Heart right ventricle (tissue), 16 donors: Measurements from ENCODE around the gene ORMDL3. TPM values are rescaled to one million over a fixed set of nuclear protein-coding genes. Genes with fewer than 3 reads are reported as not detected.

Experiments
- ATAC-seq, 8 donors: fragments of 200-7000 bp; cut with Tn5 transposase; one replicate each; pipeline ENCODE4 v1.9.1; 2020; ENCODE audit warnings: mild to moderate bottlenecking in 8 of 8, moderate library complexity in 8 of 8, moderate number of reproducible peaks in 1 of 8
- DNase-seq, 2 donors: peaks; one replicate each; pipeline ENCODE4 v3.0.0-alpha.2; 2020
- H3K27ac ChIP-seq, 10 donors: fragments of 200-600 bp; sonication (generic) in 2 of 10; one replicate each; pipeline versions ENCODE4 v1.5.0 to v1.8.0; 2020 to 2022; ENCODE audit warnings: mild to moderate bottlenecking in 3 of 10
- H3K27me3 ChIP-seq, 7 donors: fragments of 200-600 bp; one replicate each; pipeline ENCODE4 v1.8.0; 2021 to 2022; ENCODE audit warnings: mild to moderate bottlenecking in 2 of 7
- H3K36me3 ChIP-seq, 9 donors: fragments of 200-600 bp; sonication (generic) in 1 of 9; one replicate each; pipeline versions ENCODE4 v1.5.0 to v1.8.0; 2020 to 2022; ENCODE audit warnings: mild to moderate bottlenecking in 2 of 9
- H3K4me1 ChIP-seq, 9 donors: fragments of 200-600 bp; sonication (generic) in 1 of 9; one replicate each; pipeline versions ENCODE4 v1.5.0 to v1.8.0; 2020 to 2022; ENCODE audit warnings: mild to moderate bottlenecking in 4 of 9
- H3K4me3 ChIP-seq, 10 donors: fragments of 200-600 bp; sonication (generic) in 2 of 10; one replicate each; pipeline versions ENCODE4 v1.5.0 to v1.8.0; 2020 to 2022; ENCODE audit warnings: mild to moderate bottlenecking in 7 of 10, moderate library complexity in 2 of 10
- H3K9me3 ChIP-seq, 11 donors: fragments of 200-600 bp in 10 of 11; sonication (generic) in 2 of 11; one replicate each; pipeline versions ENCODE4 v1.5.0 to v1.8.0; 2013 to 2022; ENCODE audit warnings: mild to moderate bottlenecking in 2 of 11, control low read depth in 1 of 11, moderate library complexity in 1 of 11
- WGBS, 2 donors: extraction: QIAGEN DNeasy Blood & Tissue Kit; methylation state at CpG; one replicate each; pipeline ENCODE4 v1.1.7; 2013; ENCODE audit warnings: inconsistent platforms in 1 of 2; 5-methylcytosine and 5-hydroxymethylcytosine counted together
- intact Hi-C, 10 donors: fragments of 100-400 bp; cut with DNase I; formaldehyde crosslinking; loops; one replicate each; pipeline versions ENCODE4 v1.11.1 to v1.14.2; 2022
- polyA plus RNA-seq, 2 donors: library from polyadenylated mRNA; stranded (reverse); fragments of 200-250 nt; gene quantifications; one replicate each; pipeline ENCODE4 v1.2.3, GENCODE V29; 2013
- total RNA-seq, 10 donors: library from RNA; stranded (reverse); fragmentation: NEBNext Ultra II Directional in 3 of 10; extraction: Animal tissue kit (Norgen Biotek cat#: 25700) in 3 of 10; gene quantifications; one replicate each; pipeline versions ENCODE4 v1.2.1 to v1.2.4, GENCODE V29; 2021 to 2023
- TF ChIP-seq, protein P1 (sequence below), 9 donors: fragments of 200-600 bp; sonication (generic) in 2 of 9; IDR thresholded peaks; one replicate each; pipeline versions ENCODE4 v1.5.0 to v1.8.0; 2021 to 2022; ENCODE audit warnings: antibody characterized with exemption in 9 of 9, mild to moderate bottlenecking in 5 of 9, moderate library complexity in 1 of 9
- donor health status: Arrhythmogenic right ventricular cardiomyopathy.
- donor health status: ischemic (EF 13 %, LVEDD 7.1; RV severe dilation, severe dysfunction).
- donor health status: healthy with polysubstance abuse.
- donor health status: DM: no; HTN: yes; CAD: no.
- donor health status: DM: no; HTN: no; CAD: no.
- donor health status: ischemic (EF 25% LVEDD 6.9; RV normal size, moderate dysfunction).
- donor health status: ischemic (EF 25% LVEDD 5.7; RV mildly dilated, moderate dysfunction).
- donor health status: healthy.
- donor health status: DM: yes; HTN: yes; CAD: no.
- donor health status: Ischemic cardiomyopathy.
- donor health status: ischemic (EF 35%, LVEDD 5.7; RV mildly dilated, moderate dysfunction).
- donor health status: nonischemic (EF 11% LVEDD 7.7; RV severe dilation, severe dysfunction).
- donor health status: DM: yes; HTN: yes; CAD: no.
- donor health status: PGD.
- donor health status: ischemic (EF 29% LVEDD 5.4; RV normal size, mild dysfunction).
- donor health status: nonischemic (EF 23%, LVEDD 6.1; RV moderate dilation, normal function).

Gene ORMDL3
- total and polyA plus RNA-seq, 12 donors = 33.5 to 94.3 (median 61.0) TPM

DNA sequence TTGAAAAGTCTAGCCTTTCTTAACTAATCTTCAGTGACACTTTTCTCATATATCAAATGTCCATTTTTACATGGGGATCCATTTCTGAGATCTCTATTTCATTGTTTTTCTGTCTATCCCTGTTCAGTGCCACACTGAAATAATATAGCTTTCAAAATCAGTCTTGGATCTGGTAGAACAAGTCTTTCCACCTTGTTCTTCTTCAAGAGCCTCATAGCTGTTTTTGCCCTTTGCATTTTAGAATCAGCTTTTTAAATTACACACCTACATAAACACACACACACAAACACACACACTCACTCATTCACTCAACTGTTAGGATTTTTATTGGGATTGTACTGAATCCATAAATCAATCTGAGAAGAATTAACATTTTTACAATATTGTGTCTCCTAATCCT lies 28.2 kb downstream of the ORMDL3 start:
- TF ChIP-seq, protein P1, sequence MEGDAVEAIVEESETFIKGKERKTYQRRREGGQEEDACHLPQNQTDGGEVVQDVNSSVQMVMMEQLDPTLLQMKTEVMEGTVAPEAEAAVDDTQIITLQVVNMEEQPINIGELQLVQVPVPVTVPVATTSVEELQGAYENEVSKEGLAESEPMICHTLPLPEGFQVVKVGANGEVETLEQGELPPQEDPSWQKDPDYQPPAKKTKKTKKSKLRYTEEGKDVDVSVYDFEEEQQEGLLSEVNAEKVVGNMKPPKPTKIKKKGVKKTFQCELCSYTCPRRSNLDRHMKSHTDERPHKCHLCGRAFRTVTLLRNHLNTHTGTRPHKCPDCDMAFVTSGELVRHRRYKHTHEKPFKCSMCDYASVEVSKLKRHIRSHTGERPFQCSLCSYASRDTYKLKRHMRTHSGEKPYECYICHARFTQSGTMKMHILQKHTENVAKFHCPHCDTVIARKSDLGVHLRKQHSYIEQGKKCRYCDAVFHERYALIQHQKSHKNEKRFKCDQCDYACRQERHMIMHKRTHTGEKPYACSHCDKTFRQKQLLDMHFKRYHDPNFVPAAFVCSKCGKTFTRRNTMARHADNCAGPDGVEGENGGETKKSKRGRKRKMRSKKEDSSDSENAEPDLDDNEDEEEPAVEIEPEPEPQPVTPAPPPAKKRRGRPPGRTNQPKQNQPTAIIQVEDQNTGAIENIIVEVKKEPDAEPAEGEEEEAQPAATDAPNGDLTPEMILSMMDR (IDR thresholded peaks at IDR 0.05) = no peak
- Histone ChIP-seq H3K4me3 (no peak overlapping the region), H3K27me3 (peaks cover 0 to under 1% (median 0%) of the 10 kb centered on the region in 7 donors), H3K4me1 (peaks cover 0 to 18% (median 0%) of the 10 kb centered on the region in 9 donors), H3K36me3 (peaks cover 0 to 21% (median 0%) of the 10 kb centered on the region in 9 donors), H3K27ac (no peak overlapping the region), H3K9me3 (no peaks in the 10 kb centered on the region)
- ATAC-seq = no peak
- intact Hi-C loops = no loop called here
- no peak for DNase-seq

DNA sequence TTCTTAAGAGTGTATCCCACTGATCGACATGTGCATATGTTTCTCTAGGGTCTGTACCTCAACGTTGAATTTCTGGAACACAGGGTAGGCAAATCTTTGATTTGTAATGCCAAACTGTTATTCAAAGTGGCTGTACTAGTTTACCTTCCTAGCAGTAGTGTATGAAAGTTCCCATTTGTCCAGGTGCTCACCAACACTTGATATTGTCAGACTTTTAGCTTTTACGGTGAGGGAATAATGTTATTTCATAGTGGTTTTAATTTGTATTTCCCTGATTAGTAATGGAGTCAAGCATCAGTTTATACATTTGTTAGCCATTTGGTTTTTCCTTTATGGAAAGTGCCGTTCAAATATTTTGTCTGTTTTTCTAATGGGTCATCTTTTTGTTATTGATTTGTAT lies 29.3 kb downstream of the ORMDL3 start:
- 93 to 98% methylated on average over 4 of the region's 4 CpGs for WGBS, 2 donors
- H3K4me3 ChIP-seq = no peak overlapping the region

DNA sequence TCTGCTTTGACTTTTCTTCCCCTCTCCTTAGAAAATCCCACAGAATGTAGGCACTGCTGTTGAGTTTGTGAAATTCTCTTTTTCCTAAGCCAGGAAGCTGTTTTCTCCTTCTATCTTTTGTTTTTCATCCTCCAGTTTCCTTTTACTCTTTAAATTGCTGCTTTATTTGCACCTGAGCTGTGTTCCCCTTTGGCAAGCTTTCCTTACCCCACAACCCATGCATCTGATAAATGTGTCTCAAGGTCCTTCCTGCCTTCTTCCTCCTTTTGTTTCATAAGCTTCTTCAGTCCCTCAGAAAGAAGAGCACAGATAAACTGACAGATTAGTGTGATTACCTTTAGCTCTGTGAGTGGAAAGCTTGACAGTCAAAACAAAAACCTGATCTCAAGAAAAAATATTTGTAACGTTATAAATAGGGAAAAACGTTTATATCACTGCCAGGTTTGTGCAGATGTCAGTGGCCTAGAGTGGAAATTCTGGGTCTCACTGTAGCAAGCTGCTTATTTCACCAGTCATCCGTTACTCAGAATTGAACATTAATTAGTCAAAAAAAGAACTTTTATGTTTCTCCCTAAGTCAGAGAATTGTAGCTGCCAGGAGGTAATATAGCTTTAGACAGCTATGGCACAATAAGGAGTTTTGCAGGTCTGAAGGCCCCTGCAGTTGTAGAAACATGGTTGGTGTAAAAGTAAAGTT lies 32.6 kb downstream of the ORMDL3 start:
- Histone ChIP-seq H3K4me1 (peaks cover 0 to 5% (median 0%) of the 10 kb centered on the region in 9 donors), H3K9me3 (peaks cover 0 to 4% (median 0%) of the 10 kb centered on the region in 11 donors), H3K36me3 (no peaks in the 10 kb centered on the region), H3K27me3 (peaks cover 0 to 28% (median 9%) of the 10 kb centered on the region in 7 donors), H3K4me3 (no peak overlapping the region), H3K27ac (no peak overlapping the region)
- intact Hi-C loops = no loop called here
- no peak for ATAC-seq
- TF ChIP-seq, protein P1 (IDR thresholded peaks at IDR 0.05) = no peak
- no peak for DNase-seq
- WGBS, 2 donors = 36 to 48% methylated on average over 3 of the region's 3 CpGs

More for the DNA sequence above, 29.3 kb downstream of the ORMDL3 start:
- TF ChIP-seq, protein P1 (IDR thresholded peaks at IDR 0.05) = no peak
- DNase-seq = no peak
- Histone ChIP-seq H3K27me3 (peaks cover 0 to 5% (median 0%) of the 10 kb centered on the region in 7 donors), H3K27ac (no peak overlapping the region), H3K9me3 (no peaks in the 10 kb centered on the region), H3K4me1 (peaks cover 0 to 9% (median 0%) of the 10 kb centered on the region in 9 donors), H3K36me3 (peaks cover 0 to 11% (median 0%) of the 10 kb centered on the region in 9 donors)
- ATAC-seq = no peak
- intact Hi-C loops = no loop called here

DNA sequence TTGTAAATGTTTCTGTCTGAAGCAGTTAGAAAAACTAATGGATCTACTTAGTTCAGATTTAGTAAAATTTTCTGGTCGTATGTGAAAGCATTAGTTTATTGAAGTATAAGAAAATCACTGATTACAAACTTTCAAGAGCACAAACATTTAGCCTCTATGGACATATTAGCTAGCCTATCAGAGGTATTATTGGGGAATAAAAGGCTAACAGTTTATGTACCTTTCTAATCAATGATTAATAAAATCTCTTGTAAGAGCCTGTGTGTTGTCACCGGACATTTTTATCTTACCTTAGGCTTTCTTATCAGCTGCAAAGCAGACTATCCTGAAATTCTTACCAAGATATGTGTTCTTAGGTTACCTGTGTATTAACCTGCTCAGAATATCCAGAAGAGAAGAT lies 38.2 kb downstream of the ORMDL3 start:
- H3K27me3 ChIP-seq = peaks cover 0 to 59% (median 31%) of the 10 kb centered on the region in 7 donors
- ATAC-seq = no peak
- WGBS, 2 donors = 34 to 50% methylated on average over 2 of the region's 2 CpGs
- no peaks in the 10 kb centered on the region for H3K36me3 ChIP-seq
- no peak overlapping the region for H3K27ac ChIP-seq
- peaks cover 0 to 4% (median 0%) of the 10 kb centered on the region in 11 donors for H3K9me3 ChIP-seq
- DNase-seq = no peak
- no peaks in the 10 kb centered on the region for H3K4me1 ChIP-seq
- TF ChIP-seq, protein P1 (IDR thresholded peaks at IDR 0.05) = no peak
- intact Hi-C loops = loop anchor here in 1 of 10 donors (10.0 kb wide), 1 partner anchor 86 kb away; no protein-coding TSS in a partner anchor
- H3K4me3 ChIP-seq = no peak overlapping the region
